Activated effector memory CD4-positive, alpha-beta T cell treated with Interleukin-2 at 50 U/mL for 16 hours (primary cell): ENCODE data around the gene ACE.

Source experiments
- DNase-seq: peaks from one replicate; pipeline ENCODE4 v3.0.0-alpha.2; 2020

ACE gene

DNA sequence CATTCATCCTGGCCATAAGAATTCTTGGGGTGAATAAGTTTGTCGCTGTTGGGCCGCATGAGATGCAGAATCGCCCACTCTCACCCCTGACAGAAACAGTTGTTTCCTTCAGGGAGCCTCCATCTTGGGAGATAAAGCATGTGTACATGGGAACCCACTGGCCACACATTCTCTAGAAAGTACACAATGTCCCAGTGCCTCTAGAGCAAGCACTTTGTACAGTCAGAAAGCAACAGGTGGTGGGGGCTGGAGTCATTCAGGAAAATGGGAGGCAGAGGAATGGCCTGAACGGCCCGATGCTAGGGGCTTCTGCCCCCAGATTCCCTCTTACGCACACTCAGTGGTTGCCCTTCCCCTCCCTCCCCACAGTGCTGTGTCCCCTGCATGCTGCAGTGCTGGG, 16.1 kb downstream of the ACE start:
- no peak for DNase-seq

DNA sequence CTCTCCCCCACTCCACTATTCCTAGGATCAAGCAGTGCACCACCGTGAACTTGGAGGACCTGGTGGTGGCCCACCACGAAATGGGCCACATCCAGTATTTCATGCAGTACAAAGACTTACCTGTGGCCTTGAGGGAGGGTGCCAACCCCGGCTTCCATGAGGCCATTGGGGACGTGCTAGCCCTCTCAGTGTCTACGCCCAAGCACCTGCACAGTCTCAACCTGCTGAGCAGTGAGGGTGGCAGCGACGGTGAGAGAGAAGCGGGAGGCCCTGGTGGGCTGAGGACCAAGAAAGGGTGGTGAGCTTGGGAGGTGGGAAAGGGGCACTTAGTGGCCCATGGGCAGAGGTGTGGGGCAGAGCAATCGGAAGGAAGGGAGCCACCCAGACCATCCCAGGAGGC, 16.6 kb downstream of the ACE start:
- no peak for DNase-seq

DNA sequence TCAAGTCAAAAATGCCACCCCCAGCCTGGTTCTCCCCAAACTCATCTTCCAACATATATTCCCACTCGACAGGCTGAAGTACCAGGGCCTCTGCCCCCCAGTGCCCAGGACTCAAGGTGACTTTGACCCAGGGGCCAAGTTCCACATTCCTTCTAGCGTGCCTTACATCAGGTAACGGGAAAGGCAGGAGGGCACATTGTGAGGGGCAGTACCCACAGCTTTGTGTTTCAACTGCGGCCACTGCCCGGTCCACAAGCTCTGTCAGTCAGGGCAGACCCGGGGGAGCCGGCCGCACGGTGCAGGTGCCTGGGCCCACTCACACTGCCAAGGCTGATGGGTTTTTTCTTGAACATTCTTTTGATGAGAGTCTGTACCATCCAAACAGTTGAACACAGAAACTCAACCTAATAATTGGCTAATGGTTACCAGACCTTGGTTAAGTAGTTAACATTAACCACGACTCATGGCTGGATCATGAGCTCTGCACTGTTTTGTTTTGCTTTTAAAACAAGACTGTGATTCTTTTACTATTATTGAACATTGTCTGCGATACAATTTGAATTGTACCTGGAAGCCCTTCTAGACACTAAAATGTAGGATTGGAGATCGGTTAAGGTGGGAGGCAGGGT, 17.6 kb downstream of the ACE start:
- DNase-seq: no peak

DNA sequence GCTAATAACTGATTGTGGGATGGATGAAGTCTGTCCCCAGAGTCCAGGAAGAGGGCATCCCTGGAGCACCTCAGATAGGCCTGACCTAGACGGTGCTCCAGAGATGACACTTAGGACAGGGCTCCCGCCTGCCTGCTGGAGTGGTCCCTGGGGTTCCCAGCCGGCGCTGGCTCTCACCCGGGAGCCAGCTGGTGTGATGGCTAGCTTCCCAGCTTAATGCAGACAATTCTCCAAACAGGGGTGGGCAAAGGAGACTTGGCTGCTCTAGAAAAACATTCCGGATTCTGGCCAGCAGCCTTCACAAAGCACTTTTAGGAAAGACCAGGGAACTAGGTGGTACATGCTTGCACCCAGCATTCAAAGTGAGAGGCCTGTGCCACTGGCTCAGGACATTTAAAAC, 18.6 kb downstream of the ACE start:
- no peak for DNase-seq

DNA sequence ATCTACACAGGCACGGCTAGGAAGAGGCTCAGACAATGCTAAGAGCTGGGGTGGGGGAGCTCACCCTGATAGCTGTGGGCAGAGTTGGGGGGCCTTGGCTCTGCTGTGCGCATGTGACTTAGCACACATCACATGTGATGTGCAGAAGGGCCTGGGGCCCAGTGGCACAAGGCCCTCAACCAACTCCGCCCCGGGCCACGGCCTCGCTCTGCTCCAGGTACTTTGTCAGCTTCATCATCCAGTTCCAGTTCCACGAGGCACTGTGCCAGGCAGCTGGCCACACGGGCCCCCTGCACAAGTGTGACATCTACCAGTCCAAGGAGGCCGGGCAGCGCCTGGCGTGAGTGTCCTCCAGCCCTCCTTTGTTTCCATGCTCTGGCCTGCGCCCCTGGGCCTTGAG, 19.3 kb downstream of the ACE start:
- no peak for DNase-seq

DNA sequence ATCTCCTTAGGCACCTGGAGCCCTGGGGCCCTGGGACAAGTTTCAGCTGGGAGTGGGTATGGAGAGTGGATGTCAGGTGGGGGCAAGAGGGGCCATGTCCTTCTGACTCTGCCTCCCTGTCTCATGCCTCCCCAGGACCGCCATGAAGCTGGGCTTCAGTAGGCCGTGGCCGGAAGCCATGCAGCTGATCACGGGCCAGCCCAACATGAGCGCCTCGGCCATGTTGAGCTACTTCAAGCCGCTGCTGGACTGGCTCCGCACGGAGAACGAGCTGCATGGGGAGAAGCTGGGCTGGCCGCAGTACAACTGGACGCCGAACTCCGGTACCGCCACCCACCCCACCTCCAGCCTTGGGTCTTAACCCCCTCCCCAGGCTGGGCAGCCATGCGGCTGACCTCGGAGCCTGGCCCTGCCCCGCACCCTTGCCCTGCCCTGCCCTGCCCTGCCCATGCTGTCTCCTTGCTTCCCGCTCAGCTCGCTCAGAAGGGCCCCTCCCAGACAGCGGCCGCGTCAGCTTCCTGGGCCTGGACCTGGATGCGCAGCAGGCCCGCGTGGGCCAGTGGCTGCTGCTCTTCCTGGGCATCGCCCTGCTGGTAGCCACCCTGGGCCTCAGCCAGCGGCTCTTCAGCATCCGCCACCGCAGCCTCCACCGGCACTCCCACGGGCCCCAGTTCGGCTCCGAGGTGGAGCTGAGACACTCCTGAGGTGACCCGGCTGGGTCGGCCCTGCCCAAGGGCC, 20.0 kb downstream of the ACE start:
- no peak for DNase-seq

DNA sequence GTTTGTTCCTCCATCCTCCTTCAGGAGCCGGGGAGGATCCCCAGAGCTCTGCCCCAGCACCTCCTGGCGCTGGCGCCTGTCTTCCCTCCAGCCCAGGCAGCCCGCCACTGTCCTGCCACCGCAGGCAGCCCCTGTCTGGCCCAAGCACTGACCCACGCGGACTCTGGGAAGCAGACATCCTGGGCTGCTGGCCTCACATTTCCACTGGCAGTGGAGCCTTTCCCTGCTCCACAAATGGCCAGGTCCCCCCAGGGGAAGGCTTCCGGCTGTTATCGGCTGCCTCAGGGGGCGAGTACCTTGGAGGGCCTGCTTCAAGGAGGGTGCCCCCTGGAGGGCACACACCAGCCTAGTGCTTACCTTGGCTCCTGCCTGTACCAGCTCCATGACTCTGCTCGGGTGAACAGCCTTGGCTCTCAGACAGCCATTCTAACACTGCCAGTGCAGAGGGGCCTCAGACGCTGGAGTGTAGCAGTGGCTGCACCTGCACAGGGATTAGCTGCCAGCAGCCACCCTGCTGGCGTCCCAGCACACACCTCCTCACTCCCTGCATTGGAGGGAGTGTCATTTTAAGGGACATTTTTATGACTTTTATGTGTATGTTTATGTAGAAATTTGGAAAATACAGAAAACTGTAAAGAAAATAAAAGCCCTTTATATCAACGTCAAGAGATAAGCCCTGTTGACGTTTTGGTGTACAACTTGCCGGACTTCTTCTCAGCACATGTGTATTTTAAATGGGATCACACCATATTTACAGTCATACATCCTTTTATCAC, 21.0 kb downstream of the ACE start:
- DNase-seq: no peak

DNA sequence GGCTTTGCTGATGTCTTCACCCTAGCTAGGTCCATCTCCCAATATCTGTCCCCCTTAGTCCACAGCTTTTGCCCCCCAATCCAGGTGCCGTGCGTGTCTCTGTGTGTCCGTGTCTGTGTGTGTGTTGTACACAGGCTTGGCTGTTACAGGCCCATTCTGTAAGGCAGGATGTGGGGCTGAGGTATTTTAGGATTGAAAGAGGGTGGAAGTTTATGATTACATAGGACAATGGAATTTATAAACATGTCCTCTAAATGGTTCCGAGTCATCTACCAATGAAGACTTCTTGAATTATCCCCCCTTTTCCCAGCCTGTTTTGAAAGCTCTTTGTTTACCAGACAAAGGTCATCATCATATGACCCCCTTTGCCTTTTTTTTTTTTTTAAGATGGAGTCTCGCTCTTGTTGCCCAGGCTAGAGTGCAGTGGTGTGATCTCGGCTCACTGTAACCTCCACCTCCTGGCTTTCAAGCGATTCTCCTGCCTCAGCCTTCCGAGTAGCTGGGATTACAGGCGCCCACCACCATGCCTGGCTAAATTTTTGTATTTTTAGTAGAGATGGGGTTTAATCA, 21.9 kb downstream of the ACE start:
- DNase-seq: no peak

DNA sequence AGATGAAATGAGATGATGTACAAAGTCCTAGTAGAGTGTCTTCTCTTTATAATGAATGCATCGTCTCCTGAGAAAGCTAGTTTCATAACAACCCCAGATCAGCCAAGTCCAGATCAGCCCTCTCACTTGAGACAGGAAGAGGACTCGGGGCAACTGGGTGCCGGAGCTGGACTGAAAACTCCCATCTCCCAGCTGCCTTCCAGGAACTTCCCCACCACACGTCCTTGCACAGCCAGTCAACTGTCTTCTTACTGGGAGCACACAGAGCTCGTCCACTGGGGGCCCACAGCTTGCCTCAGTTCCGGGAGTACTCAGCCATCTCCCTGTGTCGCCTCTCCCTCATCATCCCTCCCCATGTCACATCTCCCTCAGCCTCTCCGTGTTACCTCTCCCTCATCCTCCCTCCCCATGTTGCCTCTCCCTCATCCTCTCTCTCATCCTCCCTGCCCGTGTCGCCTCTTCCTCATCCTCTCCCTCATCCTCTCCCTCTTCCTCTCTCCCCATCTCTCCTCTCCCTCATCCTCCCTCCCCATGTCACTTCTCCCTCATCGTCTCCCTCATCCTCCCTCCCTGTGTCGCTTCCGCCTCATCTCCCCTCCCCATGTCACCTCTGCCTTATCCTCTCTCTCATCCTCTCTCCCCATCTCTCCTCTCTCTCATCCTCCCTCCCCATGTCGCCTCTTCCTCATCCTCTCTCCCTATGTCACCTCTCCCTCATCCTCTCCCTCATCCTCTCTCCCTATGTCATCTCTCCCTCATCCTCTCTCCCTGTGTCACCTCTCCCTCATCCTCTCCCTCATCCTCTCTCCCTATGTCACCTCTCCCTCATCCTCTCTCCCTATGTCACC, 23.9 kb downstream of the ACE start:
- DNase-seq: no peak

DNA sequence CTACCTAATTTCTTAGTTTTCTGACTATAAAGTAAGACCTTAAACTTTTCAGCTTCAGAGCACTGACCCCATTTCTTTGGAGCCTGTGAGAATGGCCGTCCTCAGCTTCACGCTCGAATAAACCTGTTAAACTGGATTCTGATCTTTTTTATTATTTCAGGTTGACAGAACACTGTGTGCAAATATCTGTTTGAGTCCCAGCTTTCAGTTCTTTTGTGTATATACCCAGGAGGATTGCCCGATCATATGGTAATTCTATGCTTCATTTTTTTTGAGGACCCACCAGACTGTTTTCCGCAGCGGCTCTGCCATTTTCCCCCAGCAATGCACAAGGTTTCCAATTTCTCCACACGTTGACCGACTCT, 26.5 kb downstream of the ACE start:
- DNase-seq: no peak

DNA sequence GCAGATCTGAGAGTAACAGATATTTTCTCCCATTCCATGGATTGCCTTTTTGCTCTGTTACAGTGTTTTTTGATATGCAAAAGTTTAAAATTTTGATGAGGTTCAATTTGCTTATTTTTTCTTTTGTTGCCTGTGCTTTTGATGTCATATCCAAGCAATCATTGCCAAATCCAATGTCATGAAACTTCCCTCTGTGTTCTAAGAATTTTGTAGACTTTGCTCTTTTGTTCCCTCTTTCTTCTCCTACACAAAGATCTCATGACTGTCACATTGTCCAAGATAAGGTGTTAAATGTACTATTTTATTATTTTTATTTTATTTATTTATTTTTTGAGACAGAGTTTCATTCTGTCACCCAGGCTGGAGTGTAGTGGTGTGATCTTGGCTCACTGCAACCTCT, 27.4 kb downstream of the ACE start:
- DNase-seq: no peak

DNA sequence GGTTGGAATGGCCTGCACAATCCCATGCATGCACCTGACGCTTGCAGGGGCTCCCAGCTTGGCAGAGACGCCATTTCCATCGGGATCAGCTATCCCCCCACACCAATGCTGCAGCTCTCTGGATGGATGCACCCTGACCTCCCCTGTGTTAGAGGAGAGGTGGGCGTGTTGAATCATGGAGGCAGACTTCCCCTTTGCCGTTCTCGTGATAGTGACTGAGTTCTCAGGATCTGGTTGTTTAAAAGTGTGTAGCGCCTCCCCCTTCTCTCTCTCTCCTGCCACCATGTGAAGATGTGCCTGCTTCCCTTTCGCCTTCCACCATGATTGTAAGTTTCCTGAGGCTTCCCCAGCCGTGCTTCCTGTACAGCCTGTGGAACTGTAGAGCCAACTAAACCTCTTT, 28.5 kb downstream of the ACE start:
- no peak for DNase-seq

DNA sequence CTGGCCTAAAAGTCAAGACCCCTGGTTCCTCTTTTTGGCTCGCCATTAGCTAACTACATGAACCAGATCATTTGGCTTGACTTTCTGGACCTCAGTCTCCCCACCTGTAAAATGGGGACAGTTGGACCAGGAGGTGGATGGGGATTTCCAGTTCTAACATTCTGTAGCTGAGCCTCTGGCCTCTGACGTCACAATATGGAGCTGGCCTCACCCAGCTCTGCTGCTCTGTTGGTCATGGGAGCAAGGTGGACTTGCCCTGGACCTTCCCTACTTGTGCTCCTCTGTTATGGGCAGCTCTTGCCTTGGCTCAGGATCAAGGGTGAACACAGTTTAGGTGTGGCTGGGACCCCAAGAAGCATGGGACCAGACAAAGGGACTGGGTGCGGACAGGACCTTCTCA, 29.8 kb downstream of the ACE start:
- DNase-seq: no peak

DNA sequence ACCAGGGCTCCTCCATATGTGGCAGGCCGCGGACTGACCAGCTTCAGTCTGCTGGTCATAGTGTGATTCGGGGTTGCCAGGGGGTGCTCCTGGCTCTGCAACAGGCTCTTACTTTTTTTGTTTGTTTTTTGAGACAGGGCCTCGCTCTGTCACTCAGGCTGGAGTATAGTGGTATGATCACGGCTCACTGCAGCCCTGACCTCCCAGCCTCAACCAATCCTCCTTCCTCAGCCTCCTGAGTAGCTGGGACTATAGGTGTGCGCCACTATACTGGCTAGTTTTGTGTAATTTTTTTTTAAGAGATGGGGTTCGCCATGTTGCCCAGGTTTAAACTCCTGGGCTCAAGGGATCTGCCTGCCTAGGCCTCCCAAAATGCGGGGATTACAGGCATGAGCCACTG, 34.5 kb downstream of the ACE start:
- no peak for DNase-seq

DNA sequence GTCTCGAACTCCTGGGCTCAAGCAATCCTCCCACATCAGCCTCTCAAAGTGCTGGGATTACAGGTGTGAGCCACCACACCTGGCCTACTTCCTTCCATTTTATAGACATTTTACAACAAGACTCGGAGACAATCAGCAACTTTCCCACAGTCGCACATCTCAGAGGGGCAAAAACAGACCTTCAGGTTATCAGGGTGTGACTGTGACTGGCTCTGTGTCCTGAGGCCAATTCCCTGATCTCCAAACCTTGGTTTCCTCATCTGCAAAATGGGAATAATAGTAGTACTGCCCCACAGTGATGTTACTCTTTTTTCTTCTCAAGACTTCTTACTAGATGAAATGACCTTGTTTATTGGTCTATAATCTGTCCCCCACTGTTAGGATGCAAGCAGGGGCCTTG, 35.5 kb downstream of the ACE start:
- no peak for DNase-seq

DNA sequence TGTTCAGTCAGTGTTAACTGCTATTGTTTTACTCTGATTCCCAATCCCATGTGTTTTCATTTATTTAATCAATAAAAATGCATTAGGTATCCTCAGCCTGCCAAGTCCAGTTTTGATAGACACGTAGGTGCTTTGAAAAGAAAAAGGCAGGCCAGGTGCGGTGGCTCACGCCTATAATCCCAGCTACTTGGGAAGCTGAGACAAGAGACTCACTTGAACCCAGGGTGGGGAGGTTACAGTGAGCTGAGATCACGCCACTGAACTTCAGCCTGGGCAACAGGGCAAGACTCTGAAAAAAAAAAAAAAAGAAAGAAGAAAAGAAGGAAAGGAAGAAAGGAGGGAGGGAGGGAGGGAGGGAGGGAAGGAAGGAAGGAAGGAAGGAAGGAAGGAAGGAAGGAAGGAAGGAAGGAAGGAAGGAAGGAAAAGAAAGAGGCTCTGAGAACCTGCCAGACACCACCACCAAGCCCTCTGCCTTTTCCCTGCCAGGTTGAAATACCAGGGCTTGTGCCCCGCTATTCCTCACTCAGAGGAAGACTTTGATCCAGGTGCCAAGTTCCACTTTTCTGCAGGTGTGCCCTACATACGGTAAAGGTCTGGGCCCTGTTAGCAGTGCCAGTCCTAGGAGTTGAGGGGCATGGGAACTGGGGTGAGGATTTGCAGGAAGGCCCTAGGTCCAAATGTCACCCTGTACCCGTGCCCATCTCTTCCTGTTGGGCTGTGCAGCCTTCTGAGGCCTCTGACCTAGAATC, 36.2 kb downstream of the ACE start:
- DNase-seq: no peak

DNA sequence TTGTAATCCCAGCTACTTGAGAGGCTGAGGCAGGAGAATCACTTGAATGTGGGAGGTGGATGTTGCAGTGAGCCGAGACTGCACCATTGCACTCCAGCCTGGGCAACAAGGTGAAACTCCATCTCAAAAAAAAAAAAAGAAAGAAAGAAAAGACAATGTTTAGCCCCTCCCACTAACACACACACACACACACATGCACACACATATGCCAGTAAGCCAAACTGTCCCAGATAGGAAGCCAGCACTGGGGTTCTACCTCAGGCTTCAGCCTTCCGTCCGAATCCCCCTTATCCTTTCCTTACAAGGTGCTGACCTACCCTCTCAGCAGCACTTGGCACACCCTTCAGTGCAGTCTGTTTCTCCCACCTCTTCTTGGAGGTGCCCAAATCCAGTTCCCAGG, 37.6 kb downstream of the ACE start:
- no peak for DNase-seq

DNA sequence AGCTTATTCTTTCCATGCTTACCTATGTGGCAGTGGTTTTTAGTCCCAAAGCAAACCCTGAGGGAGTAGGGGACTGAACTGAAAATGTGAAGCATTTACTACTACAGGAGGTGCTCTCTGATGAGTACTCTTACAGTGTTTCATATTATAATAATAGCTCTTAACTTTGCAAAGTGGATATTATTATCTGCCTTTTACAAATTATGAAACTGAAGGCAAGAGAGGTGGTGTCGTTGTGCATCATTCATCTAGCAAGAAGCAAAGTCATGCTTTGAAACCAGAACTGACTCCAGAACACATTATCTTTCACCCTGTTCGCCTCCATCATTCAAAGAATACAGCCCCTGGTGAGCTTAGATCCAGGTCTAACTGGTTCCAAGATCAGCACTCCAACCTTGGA, 38.1 kb downstream of the ACE start:
- no peak for DNase-seq

DNA sequence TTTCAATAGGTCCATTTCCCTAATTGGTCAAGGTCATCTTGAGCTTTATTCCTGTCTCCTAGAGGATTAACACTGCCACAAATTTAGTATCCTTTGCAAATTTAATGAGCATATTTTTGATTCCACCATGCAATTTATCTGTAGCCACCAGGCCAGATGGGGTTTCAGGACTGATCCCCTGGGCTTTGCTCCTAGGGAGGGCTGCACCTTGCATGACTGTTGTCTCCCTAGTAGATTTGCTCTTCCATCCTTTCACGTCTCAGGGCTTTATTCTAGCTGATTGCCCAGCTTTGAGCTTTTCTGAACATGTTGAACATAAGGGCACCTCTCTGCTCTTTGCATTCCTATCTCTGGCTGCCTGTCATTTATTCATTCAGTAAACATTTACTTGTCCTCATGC, 38.6 kb downstream of the ACE start:
- DNase-seq: no peak

DNA sequence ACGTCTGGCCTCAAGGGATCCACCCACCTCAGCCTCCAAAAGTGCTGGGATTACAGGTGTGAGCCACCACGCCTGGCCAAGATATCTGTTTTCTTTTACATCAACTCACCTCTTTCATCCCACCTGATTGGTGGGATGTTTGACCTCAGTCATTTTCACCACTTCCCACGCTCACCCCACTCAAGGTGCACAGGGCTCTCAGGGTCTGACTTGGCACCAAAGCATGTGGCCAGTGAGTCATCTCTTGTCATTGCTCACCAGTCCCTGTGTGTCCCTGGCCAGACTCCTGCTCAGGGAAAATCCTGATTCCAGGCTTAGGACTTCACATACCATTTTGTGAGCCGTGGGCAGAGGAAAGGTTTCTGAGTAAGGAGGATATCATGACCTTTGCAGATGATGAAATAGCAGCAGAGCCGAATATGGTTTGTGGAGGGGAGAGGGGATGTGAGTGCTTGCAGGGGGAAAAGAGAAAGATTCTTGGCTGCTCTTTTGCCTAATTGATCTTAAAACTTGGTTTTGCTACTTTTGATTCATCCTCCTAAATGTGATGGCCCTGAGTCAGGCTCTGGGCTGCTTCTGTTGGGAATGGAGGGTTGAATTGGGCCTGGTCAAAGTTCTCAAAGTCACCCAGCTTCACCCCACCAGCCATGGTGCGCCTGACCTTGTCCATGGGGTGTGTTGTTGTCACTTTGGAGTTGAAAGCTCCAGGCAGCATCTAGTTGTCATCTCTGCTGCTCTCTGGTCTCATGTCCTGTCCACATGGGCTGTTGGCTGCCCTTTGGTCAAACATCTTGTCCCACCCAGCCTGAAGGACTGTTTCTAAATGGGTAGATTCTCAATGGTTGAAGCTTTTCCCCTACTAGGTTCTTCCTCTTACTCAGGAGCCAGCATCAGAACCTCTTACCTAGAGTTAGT, 40.3 kb downstream of the ACE start:
- no peak for DNase-seq
